IPS-18c (cell line): ENCODE measurements around the gene SMKR1.

Experiments used
- H3K4me3 ChIP-seq: 2 replicates; pipeline ENCODE4 v1.7.0; 2013; ENCODE audit warnings: low read depth, mild to moderate bottlenecking, low read length, moderate library complexity; ENCODE audit not compliant: insufficient read depth
- H3K9me3 ChIP-seq: one replicate; pipeline ENCODE4 v1.6.1; 2013; ENCODE audit warnings: mild to moderate bottlenecking, low read length, moderate library complexity; ENCODE audit not compliant: control insufficient read depth, insufficient read depth

The SMKR1 gene

GRCh38 chr7:129544700-129545099 is 42.4 kb downstream of the SMKR1 start:
- Histone ChIP-seq H3K4me3 (no peak overlapping the region), H3K9me3 (peaks cover 2% of the 10 kb centered on the region)

GRCh38 chr7:129550693-129551360 is 48.5 kb downstream of the SMKR1 start:
- Histone ChIP-seq H3K4me3 (no peak overlapping the region), H3K9me3 (no peaks in the 10 kb centered on the region)

- Histone ChIP-seq H3K4me3 (no peak overlapping the region), H3K9me3 (no peaks in the 10 kb centered on the region)
Measured at GRCh38 chr7:129553899-129554461, 51.6 kb downstream of the SMKR1 start.

- H3K9me3 ChIP-seq: no peaks in the 10 kb centered on the region
- H3K4me3 ChIP-seq: no peak overlapping the region
Measured at GRCh38 chr7:129556607-129557133, 54.3 kb downstream of the SMKR1 start.

- Histone ChIP-seq H3K4me3 (no peak overlapping the region), H3K9me3 (no peaks in the 10 kb centered on the region)
Measured at GRCh38 chr7:129557686-129558481, 55.6 kb downstream of the SMKR1 start.

GRCh38 chr7:129559564-129559963 is 57.2 kb downstream of the SMKR1 start:
- no peaks in the 10 kb centered on the region for H3K9me3 ChIP-seq
- H3K4me3 ChIP-seq: no peak overlapping the region

- H3K9me3 ChIP-seq: no peaks in the 10 kb centered on the region
- H3K4me3 ChIP-seq: no peak overlapping the region
Measured at GRCh38 chr7:129560831-129561230, 58.5 kb downstream of the SMKR1 start.

- H3K9me3 ChIP-seq: no peaks in the 10 kb centered on the region
- H3K4me3 ChIP-seq: no peak overlapping the region
Measured at GRCh38 chr7:129561677-129562359, 59.5 kb downstream of the SMKR1 start.
